Measurements from ENCODE around the gene SQSTM1.

Gene SQSTM1

GRCh38 chr5:179801304-179802206 lies 19.1 kb upstream of the SQSTM1 start:
- Histone ChIP-seq H3K4me1 (ENCODE audit: control insufficient read depth, insufficient read depth, low read length) (peaks cover 22% of the 10 kb centered on the region), H3K9ac (ENCODE audit: low read length) (no peak overlapping the region), H3K4me3 (ENCODE audit: low read length) (no peak overlapping the region), H3K27me3 (replicated peaks; ENCODE audit: control insufficient read depth, insufficient read depth, low read length) (no peaks in the 10 kb centered on the region), H3K36me3 (ENCODE audit: control insufficient read depth, insufficient read depth, low read length, severe bottlenecking) (peaks cover 37% of the 10 kb centered on the region), H3K9me3 (ENCODE audit: control insufficient read depth, low read length) (no peaks in the 10 kb centered on the region)
- peak; percentile 47 for DNase-seq (ENCODE audit: low read depth)

- peak overlapping the region; percentile 29 for H3K9ac ChIP-seq (ENCODE audit: low read length)
- H3K27me3 ChIP-seq (replicated peaks; ENCODE audit: control insufficient read depth, insufficient read depth, low read length): no peaks in the 10 kb centered on the region
- no peak for DNase-seq (ENCODE audit: low read depth)
- H3K4me1 ChIP-seq (ENCODE audit: control insufficient read depth, insufficient read depth, low read length): peaks cover 19% of the 10 kb centered on the region
- no peaks in the 10 kb centered on the region for H3K9me3 ChIP-seq (ENCODE audit: control insufficient read depth, low read length)
- H3K4me3 ChIP-seq (ENCODE audit: low read length): no peak overlapping the region
- peaks cover 32% of the 10 kb centered on the region for H3K36me3 ChIP-seq (ENCODE audit: control insufficient read depth, insufficient read depth, low read length, severe bottlenecking)
These were observed 18.4 kb upstream of the SQSTM1 start for GRCh38 chr5:179802207-179802883.

GRCh38 chr5:179802950-179803562 lies 17.6 kb upstream of the SQSTM1 start:
- no peak overlapping the region for H3K4me3 ChIP-seq (ENCODE audit: low read length)

GRCh38 chr5:179803651-179804554 lies 16.8 kb upstream of the SQSTM1 start:
- H3K9me3 ChIP-seq (ENCODE audit: control insufficient read depth, low read length): no peaks in the 10 kb centered on the region
- peak overlapping the region; percentile 42 for H3K9ac ChIP-seq (ENCODE audit: low read length)
- peaks cover 19% of the 10 kb centered on the region for H3K4me1 ChIP-seq (ENCODE audit: control insufficient read depth, insufficient read depth, low read length)
- H3K36me3 ChIP-seq (ENCODE audit: control insufficient read depth, insufficient read depth, low read length, severe bottlenecking): peaks cover 17% of the 10 kb centered on the region
- no peaks in the 10 kb centered on the region for H3K27me3 ChIP-seq (replicated peaks; ENCODE audit: control insufficient read depth, insufficient read depth, low read length)
- no peak for DNase-seq (ENCODE audit: low read depth)
- no peak overlapping the region for H3K4me3 ChIP-seq (ENCODE audit: low read length)

More at GRCh38 chr5:179802950-179803562, 17.6 kb upstream of the SQSTM1 start:
- Histone ChIP-seq H3K9ac (ENCODE audit: low read length) (peak overlapping the region; percentile 29), H3K27me3 (replicated peaks; ENCODE audit: control insufficient read depth, insufficient read depth, low read length) (no peaks in the 10 kb centered on the region), H3K36me3 (ENCODE audit: control insufficient read depth, insufficient read depth, low read length, severe bottlenecking) (peaks cover 26% of the 10 kb centered on the region), H3K9me3 (ENCODE audit: control insufficient read depth, low read length) (no peaks in the 10 kb centered on the region), H3K4me1 (ENCODE audit: control insufficient read depth, insufficient read depth, low read length) (peaks cover 19% of the 10 kb centered on the region)
- no peak for DNase-seq (ENCODE audit: low read depth)

- Histone ChIP-seq H3K27me3 (replicated peaks; ENCODE audit: control insufficient read depth, insufficient read depth, low read length) (no peaks in the 10 kb centered on the region), H3K9me3 (ENCODE audit: control insufficient read depth, low read length) (no peaks in the 10 kb centered on the region)
- no peak for DNase-seq (ENCODE audit: low read depth)
These were observed 16.2 kb upstream of the SQSTM1 start for GRCh38 chr5:179804555-179804947.

GRCh38 chr5:179805070-179805528 lies 15.6 kb upstream of the SQSTM1 start:
- Histone ChIP-seq H3K27me3 (replicated peaks; ENCODE audit: control insufficient read depth, insufficient read depth, low read length) (no peaks in the 10 kb centered on the region), H3K36me3 (ENCODE audit: control insufficient read depth, insufficient read depth, low read length, severe bottlenecking) (peaks cover 5% of the 10 kb centered on the region), H3K4me1 (ENCODE audit: control insufficient read depth, insufficient read depth, low read length) (peaks cover 19% of the 10 kb centered on the region), H3K9me3 (ENCODE audit: control insufficient read depth, low read length) (no peaks in the 10 kb centered on the region), H3K9ac (ENCODE audit: low read length) (peak overlapping the region; percentile 89), H3K4me3 (ENCODE audit: low read length) (peak overlapping the region; percentile 85)
- no peak for DNase-seq (ENCODE audit: low read depth)

More at GRCh38 chr5:179804555-179804947, 16.2 kb upstream of the SQSTM1 start:
- Histone ChIP-seq H3K9ac (ENCODE audit: low read length) (peak overlapping the region; percentile 89), H3K36me3 (ENCODE audit: control insufficient read depth, insufficient read depth, low read length, severe bottlenecking) (peaks cover 11% of the 10 kb centered on the region), H3K4me1 (ENCODE audit: control insufficient read depth, insufficient read depth, low read length) (peaks cover 19% of the 10 kb centered on the region), H3K4me3 (ENCODE audit: low read length) (peak overlapping the region; percentile 85)

GRCh38 chr5:179805529-179806249 lies 15.0 kb upstream of the SQSTM1 start:
- peak; percentile 75 for DNase-seq (ENCODE audit: low read depth)

GRCh38 chr5:179806250-179807048 lies 14.3 kb upstream of the SQSTM1 start, which contains the start of gene MGAT4B:
Gene MGAT4B (minus strand): TSS chr5:179806866. CDS start chr5:179806583, 283 bp downstream.
- DNase-seq (ENCODE audit: low read depth): peak; percentile 91
- H3K9ac ChIP-seq (ENCODE audit: low read length): peak within 1 kb of the TSS; percentile 89
- H3K4me3 ChIP-seq (ENCODE audit: low read length): peak within 1 kb of the TSS; percentile 85
- no peaks in the 10 kb centered on the region for H3K36me3 ChIP-seq (ENCODE audit: control insufficient read depth, insufficient read depth, low read length, severe bottlenecking)
- H3K27me3 ChIP-seq (replicated peaks; ENCODE audit: control insufficient read depth, insufficient read depth, low read length): no peaks in the 10 kb centered on the region
- H3K9me3 ChIP-seq (ENCODE audit: control insufficient read depth, low read length): no peaks in the 10 kb centered on the region
- H3K4me1 ChIP-seq (ENCODE audit: control insufficient read depth, insufficient read depth, low read length): peaks cover 19% of the 10 kb centered on the region

More at GRCh38 chr5:179805529-179806249, 15.0 kb upstream of the SQSTM1 start:
- H3K4me1 ChIP-seq (ENCODE audit: control insufficient read depth, insufficient read depth, low read length): peaks cover 19% of the 10 kb centered on the region
- H3K9me3 ChIP-seq (ENCODE audit: control insufficient read depth, low read length): no peaks in the 10 kb centered on the region
- H3K27me3 ChIP-seq (replicated peaks; ENCODE audit: control insufficient read depth, insufficient read depth, low read length): no peaks in the 10 kb centered on the region
- H3K36me3 ChIP-seq (ENCODE audit: control insufficient read depth, insufficient read depth, low read length, severe bottlenecking): peaks cover 4% of the 10 kb centered on the region
- H3K9ac ChIP-seq (ENCODE audit: low read length): peak overlapping the region; percentile 89
- H3K4me3 ChIP-seq (ENCODE audit: low read length): peak overlapping the region; percentile 85

GRCh38 chr5:179812135-179812825 lies 8.4 kb upstream of the SQSTM1 start:
- no peaks in the 10 kb centered on the region for H3K27me3 ChIP-seq (replicated peaks; ENCODE audit: control insufficient read depth, insufficient read depth, low read length)
- no peak overlapping the region for H3K9ac ChIP-seq (ENCODE audit: low read length)
- DNase-seq (ENCODE audit: low read depth): no peak
- H3K4me1 ChIP-seq (ENCODE audit: control insufficient read depth, insufficient read depth, low read length): peaks cover 2% of the 10 kb centered on the region
- no peaks in the 10 kb centered on the region for H3K36me3 ChIP-seq (ENCODE audit: control insufficient read depth, insufficient read depth, low read length, severe bottlenecking)
- no peaks in the 10 kb centered on the region for H3K9me3 ChIP-seq (ENCODE audit: control insufficient read depth, low read length)
- no peak overlapping the region for H3K4me3 ChIP-seq (ENCODE audit: low read length)

All from adipocyte (in vitro differentiated cells).